Retina (tissue), 1 donor: ENCODE measurements around the gene KCND2.
"Not testable (repeated sequence)": the region's sequence is repeated elsewhere in the genome, so short reads cannot be mapped to it uniquely, and the experiment has no call there.

Experiments used
- DNase-seq: peaks from one replicate; pipeline ENCODE4 v3.0.0-alpha.2; 2016

The KCND2 gene

GRCh38 chr7:120774481-120774880 is 501.5 kb downstream of the KCND2 start:
- no peak for DNase-seq

- no peak for DNase-seq
These were observed 502.8 kb downstream of the KCND2 start for GRCh38 chr7:120775755-120776154.

GRCh38 chr7:120779078-120779477 is 506.1 kb downstream of the KCND2 start:
- DNase-seq, result not testable (repeated sequence)

GRCh38 chr7:120780451-120780850 is 507.5 kb downstream of the KCND2 start:
- DNase-seq, result not testable (repeated sequence)

GRCh38 chr7:120780938-120781337 is 508.0 kb downstream of the KCND2 start:
- DNase-seq, result no peak

GRCh38 chr7:120781924-120782323 is 508.9 kb downstream of the KCND2 start:
- DNase-seq, result not testable (repeated sequence)

- no peak for DNase-seq
These were observed 510.3 kb downstream of the KCND2 start for GRCh38 chr7:120783273-120783672.

GRCh38 chr7:120783721-120784120 is 510.7 kb downstream of the KCND2 start:
- DNase-seq, result no peak

GRCh38 chr7:120785095-120785494 is 512.1 kb downstream of the KCND2 start:
- DNase-seq, result no peak

GRCh38 chr7:120792091-120792860 is 519.3 kb downstream of the KCND2 start:
- peak; percentile 80 for DNase-seq

- DNase-seq, result no peak
These were observed 519.8 kb downstream of the KCND2 start for GRCh38 chr7:120792861-120793130.

GRCh38 chr7:120793213-120793936 is 520.4 kb downstream of the KCND2 start:
- DNase-seq, result no peak

GRCh38 chr7:120794106-120794729 is 521.2 kb downstream of the KCND2 start:
- no peak for DNase-seq

GRCh38 chr7:120797026-120797645 is 524.2 kb downstream of the KCND2 start:
- DNase-seq, result no peak

- DNase-seq, result peak; percentile 9
These were observed 526.2 kb downstream of the KCND2 start for GRCh38 chr7:120799147-120799546.
